H9 (cell line): ENCODE data around the gene ZNF92. TPM values are rescaled to one million over a fixed set of nuclear protein-coding genes. Genes with fewer than 3 reads are reported as not detected.

Source experiments
- DNase-seq: peaks from one replicate; pipeline ENCODE4 v3.0.0-alpha.2; 2017
- H2AFZ ChIP-seq: one replicate; pipeline ENCODE4 v1.6.1; 2013; ENCODE audit warnings: mild to moderate bottlenecking, low read length, control low read depth, moderate library complexity
- H2AK5ac ChIP-seq: 2 replicates; pipeline ENCODE4 v1.6.1; 2013; ENCODE audit warnings: low read length, control low read depth, mixed read lengths; ENCODE audit not compliant: insufficient read length
- H2BK120ac ChIP-seq: one replicate; pipeline ENCODE4 v1.6.1; 2013; ENCODE audit warnings: low read depth, mild to moderate bottlenecking, low read length, control low read depth, inconsistent platforms; ENCODE audit not compliant: poor library complexity, severe bottlenecking
- H2BK12ac ChIP-seq: 2 replicates; pipeline ENCODE4 v1.6.1; 2013; ENCODE audit warnings: low read length, control low read depth, mixed read lengths, low read depth; ENCODE audit not compliant: insufficient read length
- H2BK15ac ChIP-seq: 2 replicates; pipeline ENCODE4 v1.6.1; 2013; ENCODE audit warnings: low read depth, low read length, control low read depth
- H2BK20ac ChIP-seq: one replicate; pipeline ENCODE4 v1.6.1; 2013; ENCODE audit warnings: low read depth, mild to moderate bottlenecking, low read length, control low read depth, inconsistent platforms; ENCODE audit not compliant: poor library complexity, severe bottlenecking
- H2BK5ac ChIP-seq: 2 replicates; pipeline ENCODE4 v1.6.1; 2013; ENCODE audit warnings: low read length, control low read depth, mixed read lengths; ENCODE audit not compliant: insufficient read length
- H3K14ac ChIP-seq: 2 replicates; pipeline ENCODE4 v1.6.1; 2013; ENCODE audit warnings: low read length, control low read depth; ENCODE audit not compliant: insufficient read depth
- H3K18ac ChIP-seq: 2 replicates; pipeline ENCODE4 v1.6.1; 2013; ENCODE audit warnings: low read depth, mild to moderate bottlenecking, mixed read lengths, low read length, control low read depth; ENCODE audit not compliant: insufficient read length
- H3K23ac ChIP-seq: 2 replicates; pipeline ENCODE4 v1.6.1; 2013; ENCODE audit warnings: low read length, control low read depth, mixed read lengths, low read depth; ENCODE audit not compliant: insufficient read length
- H3K23me2 ChIP-seq: 2 replicates; pipeline ENCODE4 v1.6.1; 2013; ENCODE audit warnings: low read depth, mild to moderate bottlenecking, mixed read lengths, low read length, control low read depth; ENCODE audit not compliant: insufficient read length, poor library complexity, severe bottlenecking
- H3K27ac ChIP-seq: 2 replicates; pipeline ENCODE4 v1.5.1; 2013; ENCODE audit warnings: low read length, control low read depth, mixed read lengths, low read depth; ENCODE audit not compliant: insufficient read length
- H3K27me3 ChIP-seq: 2 replicates; pipeline ENCODE4 v1.6.1; 2013; ENCODE audit warnings: low read length, control low read depth, inconsistent platforms; ENCODE audit not compliant: insufficient read depth
- H3K4ac ChIP-seq: 2 replicates; pipeline ENCODE4 v1.6.1; 2013; ENCODE audit warnings: low read depth, mild to moderate bottlenecking, control low read depth, inconsistent platforms, low read length, moderate library complexity
- H3K4me1 ChIP-seq: 2 replicates; pipeline ENCODE4 v1.6.1; 2013; ENCODE audit warnings: low read length, control low read depth, inconsistent platforms; ENCODE audit not compliant: insufficient read depth
- H3K4me2 ChIP-seq: 2 replicates; pipeline ENCODE4 v1.6.1; 2013; ENCODE audit warnings: low read length, control low read depth, mixed read lengths; ENCODE audit not compliant: insufficient read length, insufficient read depth
- H3K56ac ChIP-seq: 2 replicates; pipeline ENCODE4 v1.6.1; 2013; ENCODE audit warnings: low read depth, mild to moderate bottlenecking, mixed read lengths, low read length, control low read depth; ENCODE audit not compliant: insufficient read length
- H3K79me1 ChIP-seq: 2 replicates; pipeline ENCODE4 v1.6.1; 2013; ENCODE audit warnings: low read depth, mild to moderate bottlenecking, moderate library complexity, low read length, control low read depth, inconsistent platforms; ENCODE audit not compliant: insufficient read depth, poor library complexity, severe bottlenecking
- H3K79me2 ChIP-seq: 2 replicates; pipeline ENCODE4 v1.6.1; 2013; ENCODE audit warnings: low read length, control low read depth, inconsistent platforms; ENCODE audit not compliant: insufficient read depth
- H3K9ac ChIP-seq: 2 replicates; pipeline ENCODE4 v1.6.1; 2013; ENCODE audit warnings: low read length, control low read depth, mixed read lengths; ENCODE audit not compliant: insufficient read length; ENCODE audit errors: extremely low read depth
- H3K9me3 ChIP-seq: one replicate; pipeline ENCODE4 v1.6.1; 2013; ENCODE audit warnings: low read depth, low read length, inconsistent platforms; ENCODE audit not compliant: control insufficient read depth
- H3T11ph ChIP-seq: one replicate; pipeline ENCODE4 v1.6.1; 2013; ENCODE audit warnings: mild to moderate bottlenecking, low read length, control low read depth, inconsistent platforms
- H4K20me1 ChIP-seq: one replicate; pipeline ENCODE4 v1.6.1; 2013; ENCODE audit not compliant: control insufficient read depth, insufficient read length, insufficient read depth
- H4K5ac ChIP-seq: 2 replicates; pipeline ENCODE4 v1.6.1; 2013; ENCODE audit warnings: low read depth, mild to moderate bottlenecking, mixed read lengths, low read length, control low read depth; ENCODE audit not compliant: insufficient read length
- H4K8ac ChIP-seq: replicated peaks from 2 replicates; pipeline ENCODE4 v1.6.1; 2013; ENCODE audit warnings: low read length, control low read depth, mixed read lengths, low read depth; ENCODE audit not compliant: insufficient read length
- H4K91ac ChIP-seq: 2 replicates; pipeline ENCODE4 v1.6.1; 2013; ENCODE audit warnings: low read depth, mild to moderate bottlenecking, moderate library complexity, mixed read lengths, low read length, control low read depth; ENCODE audit not compliant: insufficient read length
- H3K27ac Mint-ChIP-seq, 3 experiments: 2 replicates in 2 of 3; 3 replicates in 1 of 3; pipeline ENCODE4 v1.8.0; 2020 to 2021; ENCODE audit warnings: mixed read lengths in 3 of 3, mild to moderate bottlenecking in 1 of 3, moderate library complexity in 1 of 3
- H3K27me3 Mint-ChIP-seq: 2 replicates; pipeline ENCODE4 v1.8.0; 2021; ENCODE audit warnings: low read depth, mild to moderate bottlenecking, moderate library complexity, mixed read lengths
- H3K36me3 Mint-ChIP-seq, 3 experiments: 2 replicates in 2 of 3; 3 replicates in 1 of 3; pipeline ENCODE4 v1.8.0; 2020 to 2021; ENCODE audit warnings: low read depth in 3 of 3, mixed read lengths in 3 of 3; ENCODE audit not compliant: insufficient read depth in 1 of 3
- H3K4me1 Mint-ChIP-seq, 2 experiments: 2 replicates each; pipeline ENCODE4 v1.8.0; 2020; ENCODE audit warnings: mixed read lengths in 2 of 2
- H3K4me3 Mint-ChIP-seq, 2 experiments: 2 replicates in 1 of 2; 3 replicates in 1 of 2; pipeline ENCODE4 v1.8.0; 2020 to 2021; ENCODE audit warnings: mild to moderate bottlenecking in 2 of 2, mixed read lengths in 2 of 2, moderate library complexity in 1 of 2
- H3K9me3 Mint-ChIP-seq, 2 experiments: 2 replicates in 1 of 2; 3 replicates in 1 of 2; pipeline ENCODE4 v1.8.0; 2020; ENCODE audit warnings: mild to moderate bottlenecking in 2 of 2, mixed read lengths in 2 of 2, moderate library complexity in 1 of 2
- CTCF ChIP-seq: fragments of 200-600 bp; sonication (generic); conservative IDR thresholded peaks from 3 replicates; pipeline ENCODE4 v1.8.0; 2021; ENCODE audit warnings: antibody characterized with exemption, mild to moderate bottlenecking
- WGBS: extraction: QIAGEN DNeasy Blood & Tissue Kit; methylation state at CpG from one replicate; pipeline ENCODE4 v1.1.7; 2013; ENCODE audit warnings: missing lambda C conversion rate, low lambda C conversion rate, mixed read lengths; ENCODE audit not compliant: insufficient read length; ENCODE audit errors: extremely low coverage; 5-methylcytosine and 5-hydroxymethylcytosine counted together
- total RNA-seq: library from RNA; stranded (reverse); gene quantifications from 2 replicates; pipeline ENCODE4 v1.2.1, GENCODE V29; 2021

ZNF92 gene
- total RNA-seq, 1 experiment from 2014 or later, result 32.4 TPM

GRCh38 chr7:65429642-65430343 is 56.1 kb downstream of the ZNF92 start:
- Histone ChIP-seq H2BK20ac (no peak overlapping the region), H3K4me1 (no peaks in the 10 kb centered on the region), H3K9ac (no peak overlapping the region), H2BK12ac (no peak overlapping the region), H3K23ac (no peak overlapping the region), H2BK120ac (no peak overlapping the region), H4K5ac (no peak overlapping the region), H4K20me1 (peaks cover 3% of the 10 kb centered on the region), H3K79me2 (no peaks in the 10 kb centered on the region), H3K56ac (no peak overlapping the region), H3K9me3 (peaks cover 17% of the 10 kb centered on the region), H2AK5ac (no peak overlapping the region), H2BK15ac (no peak overlapping the region), H3K27me3 (no peaks in the 10 kb centered on the region), H4K91ac (no peak overlapping the region), H3K79me1 (no peaks in the 10 kb centered on the region), H3K27ac (no peak overlapping the region), H3K14ac (no peak overlapping the region), H3T11ph (no peak overlapping the region), H3K4ac (no peak overlapping the region), H2BK5ac (no peak overlapping the region), H4K8ac (peak overlapping the region; percentile 32), H3K4me2 (no peak overlapping the region), H2AFZ (no peak overlapping the region), H3K23me2 (no peaks in the 10 kb centered on the region), H3K18ac (no peak overlapping the region)
- Mint-ChIP-seq H3K36me3 (peaks cover 6 to 28% (median 9%) of the 10 kb centered on the region in 3 experiments; a peak in 6 of 7 replicates), H3K27ac (no peak overlapping the region), H3K4me3 (no peak overlapping the region), H3K9me3 (peaks cover 57 to 78% of the 10 kb centered on the region in 2 experiments), H3K27me3 (peaks cover 2% of the 10 kb centered on the region), H3K4me1 (no peaks in the 10 kb centered on the region)
- no peak for TF ChIP-seq CTCF
- WGBS, result no CpG with 5 or more reads among the region's 26 CpGs
- no peak for DNase-seq
